ENCODE results near the gene RSPH1. TPM values are rescaled to one million over a fixed set of nuclear protein-coding genes. Genes with fewer than 3 reads are reported as not detected.

RSPH1 gene
- total RNA-seq = 0.14 TPM in 1 of 2 replicates, not detected in the other

DNA sequence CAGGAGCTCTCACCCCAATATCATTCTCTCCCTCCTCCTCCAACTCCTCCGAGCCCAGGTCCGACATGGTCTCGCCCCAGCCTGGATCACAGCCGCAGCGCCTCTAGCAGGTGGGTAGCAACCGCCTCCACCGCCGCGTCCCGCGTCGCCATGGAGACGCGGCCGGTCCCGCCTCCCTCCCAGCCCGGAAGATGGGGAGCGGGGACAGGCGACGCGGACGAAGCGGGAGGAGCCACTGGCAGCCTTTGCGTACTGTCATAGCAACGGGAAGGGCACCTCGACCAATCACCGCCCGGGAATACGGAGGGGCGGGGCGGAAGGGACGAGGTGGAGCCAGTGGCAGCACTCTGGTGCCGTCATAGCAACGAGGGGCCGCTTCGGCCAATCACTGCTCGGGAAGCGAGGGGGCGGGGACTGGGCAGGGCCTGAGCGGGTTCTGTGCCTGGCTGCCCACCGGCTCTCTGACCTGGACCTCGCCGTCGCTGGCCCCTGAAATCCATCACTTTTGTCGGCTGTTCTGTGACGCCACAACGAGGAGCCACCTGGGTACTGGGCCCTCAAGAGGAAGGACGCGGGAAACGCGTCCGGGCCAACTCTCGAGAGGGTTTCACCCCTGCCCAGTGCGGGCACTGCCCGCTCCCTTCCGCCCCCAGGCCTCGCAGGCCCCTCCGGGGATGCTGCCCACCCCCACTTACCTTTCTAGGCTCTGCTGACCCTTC is at the start of gene RSPH1:
TSS of gene RSPH1 (minus strand) at position 105 of the 719 bp plus-strand sequence. CDS start at position 67, 38 bp downstream.

DNA sequence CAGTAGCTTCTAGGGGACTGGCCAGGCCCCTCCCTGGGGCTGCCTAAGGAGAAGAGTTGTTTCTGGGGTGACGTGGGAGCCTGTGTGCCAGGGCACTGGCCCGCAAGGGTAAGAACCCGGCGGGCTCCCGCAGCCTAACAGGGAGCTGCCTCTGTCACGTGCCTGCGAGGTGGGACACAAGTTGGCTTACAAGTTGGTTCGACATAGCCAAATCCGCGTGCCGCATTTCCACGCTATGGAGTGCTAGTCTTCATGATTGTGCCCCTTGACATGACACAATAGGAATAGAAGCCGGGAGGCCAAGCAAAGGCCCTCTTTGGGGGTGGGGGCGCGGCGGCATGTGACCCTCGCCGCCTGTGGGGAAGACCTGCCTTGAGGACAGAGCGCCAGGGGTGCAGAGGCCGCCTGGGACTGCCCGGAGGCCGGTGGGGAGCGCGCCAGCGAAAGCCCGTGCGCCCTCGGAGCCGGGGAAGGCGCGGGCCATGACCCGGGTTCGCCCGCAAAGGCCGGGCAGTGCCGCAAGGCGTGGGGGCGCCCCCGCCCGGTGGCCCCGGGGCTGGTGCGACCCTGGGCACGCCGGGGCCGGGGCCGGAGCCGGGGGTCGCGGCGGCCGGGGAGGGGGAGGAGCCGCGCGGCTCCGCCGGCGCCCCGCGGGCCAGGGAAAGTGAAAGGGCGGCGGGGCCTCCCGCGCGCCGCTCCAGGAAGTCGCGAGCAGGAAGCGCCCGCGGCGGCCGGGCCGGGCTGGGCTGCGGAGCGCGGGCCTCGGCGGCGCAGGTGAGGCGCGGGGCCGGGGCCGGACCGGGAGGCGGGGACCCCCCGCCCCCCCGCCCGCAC is 17.3 kb upstream of the RSPH1 start, which contains the start of gene SLC37A1:
TSS of gene SLC37A1 (plus strand) at position 702 of the 834 bp plus-strand sequence. CDS start 4,603 bp downstream, outside the sequence.

Other genes with a start within 250 kb of the RSPH1 start
- gene TFF3, start 180.8 kb downstream of the RSPH1 start, total RNA-seq = 0.14 TPM in 1 of 2 replicates, not detected in the other
- gene TFF2, start 145.2 kb downstream of the RSPH1 start, total RNA-seq = not detected in 2 replicates
- gene TFF1, start 129.7 kb downstream of the RSPH1 start, total RNA-seq = not detected in 2 replicates
- gene TMPRSS3, start 100.2 kb downstream of the RSPH1 start, total RNA-seq = not detected in 2 replicates
- under 0.01 TPM in 1 of 2 replicates, not detected in the other for gene UBASH3A, start 92.3 kb downstream of the RSPH1 start, total RNA-seq
- gene SLC37A1, start 17.6 kb upstream of the RSPH1 start, total RNA-seq = 1.8 and 3.0 TPM in 2 replicates
- gene PDE9A, start 157.4 kb upstream of the RSPH1 start, total RNA-seq = 3.5 and 6.0 TPM in 2 replicates

Data from smooth muscle cell of bladder (primary cell).